AG10803 (cell line): ENCODE measurements around the gene TMEM242.

ENCODE experiments used
- DNase-seq: peaks from one replicate; pipeline ENCODE4 v3.0.0; 2010; ENCODE audit warnings: low read depth
- H3K4me3 ChIP-seq: 2 replicates; pipeline ENCODE4 v1.5.1; 2011; ENCODE audit warnings: mild to moderate bottlenecking, low read length, control low read depth
- TF ChIP-seq, protein P1 (sequence below): conservative IDR thresholded peaks from 2 replicates; pipeline ENCODE4 v1.5.1; 2011; ENCODE audit warnings: mild to moderate bottlenecking, low read length, control low read depth, inconsistent platforms

TMEM242 gene

DNA sequence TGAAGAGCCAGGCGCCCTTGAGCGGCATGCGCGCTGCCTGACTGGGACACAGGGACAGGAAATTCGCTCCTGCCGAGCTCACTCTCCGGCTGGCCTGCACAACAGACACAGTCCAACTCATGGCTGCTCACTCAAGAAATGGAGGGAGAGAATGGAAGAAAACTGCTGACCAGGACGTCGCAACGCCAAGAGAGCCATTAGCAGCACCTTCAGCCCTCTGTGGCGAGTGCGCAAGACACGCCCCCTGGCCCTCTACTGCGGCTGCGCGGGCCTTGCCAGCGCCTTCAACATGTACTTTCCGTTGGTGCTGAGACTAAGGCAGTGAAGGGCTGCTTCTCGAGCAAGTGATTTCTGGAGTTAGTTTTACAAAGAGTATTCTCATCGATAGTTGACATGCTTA, 23.3 kb downstream of the TMEM242 start:
- TF ChIP-seq, protein P1, sequence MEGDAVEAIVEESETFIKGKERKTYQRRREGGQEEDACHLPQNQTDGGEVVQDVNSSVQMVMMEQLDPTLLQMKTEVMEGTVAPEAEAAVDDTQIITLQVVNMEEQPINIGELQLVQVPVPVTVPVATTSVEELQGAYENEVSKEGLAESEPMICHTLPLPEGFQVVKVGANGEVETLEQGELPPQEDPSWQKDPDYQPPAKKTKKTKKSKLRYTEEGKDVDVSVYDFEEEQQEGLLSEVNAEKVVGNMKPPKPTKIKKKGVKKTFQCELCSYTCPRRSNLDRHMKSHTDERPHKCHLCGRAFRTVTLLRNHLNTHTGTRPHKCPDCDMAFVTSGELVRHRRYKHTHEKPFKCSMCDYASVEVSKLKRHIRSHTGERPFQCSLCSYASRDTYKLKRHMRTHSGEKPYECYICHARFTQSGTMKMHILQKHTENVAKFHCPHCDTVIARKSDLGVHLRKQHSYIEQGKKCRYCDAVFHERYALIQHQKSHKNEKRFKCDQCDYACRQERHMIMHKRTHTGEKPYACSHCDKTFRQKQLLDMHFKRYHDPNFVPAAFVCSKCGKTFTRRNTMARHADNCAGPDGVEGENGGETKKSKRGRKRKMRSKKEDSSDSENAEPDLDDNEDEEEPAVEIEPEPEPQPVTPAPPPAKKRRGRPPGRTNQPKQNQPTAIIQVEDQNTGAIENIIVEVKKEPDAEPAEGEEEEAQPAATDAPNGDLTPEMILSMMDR = no peak
- no peak for DNase-seq
- H3K4me3 ChIP-seq = no peak overlapping the region

DNA sequence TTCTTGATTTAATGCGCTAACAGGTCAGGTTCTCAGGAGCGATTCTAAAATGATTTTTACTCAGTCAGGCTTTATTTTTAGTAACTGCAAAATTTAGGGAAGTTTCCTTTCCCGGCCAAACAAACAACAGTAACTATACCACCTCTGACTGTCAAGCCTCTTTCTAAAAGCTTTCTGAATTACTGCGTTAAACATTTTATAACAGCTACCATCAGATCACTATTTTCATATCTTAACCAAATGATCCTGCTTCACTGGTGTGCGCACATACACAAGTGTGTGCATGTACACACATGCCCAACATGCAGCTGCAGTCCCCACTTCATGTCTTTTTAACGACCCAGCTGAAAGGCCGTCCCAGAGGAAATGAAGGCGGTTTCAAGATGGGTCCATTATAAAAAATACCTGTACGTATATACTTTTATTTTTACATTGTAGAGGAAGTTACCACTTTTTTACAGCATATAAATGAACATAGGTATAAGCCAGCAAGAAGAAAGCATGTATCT, 25.0 kb downstream of the TMEM242 start:
- H3K4me3 ChIP-seq = no peak overlapping the region
- TF ChIP-seq, protein P1 = no peak
- DNase-seq = no peak

DNA sequence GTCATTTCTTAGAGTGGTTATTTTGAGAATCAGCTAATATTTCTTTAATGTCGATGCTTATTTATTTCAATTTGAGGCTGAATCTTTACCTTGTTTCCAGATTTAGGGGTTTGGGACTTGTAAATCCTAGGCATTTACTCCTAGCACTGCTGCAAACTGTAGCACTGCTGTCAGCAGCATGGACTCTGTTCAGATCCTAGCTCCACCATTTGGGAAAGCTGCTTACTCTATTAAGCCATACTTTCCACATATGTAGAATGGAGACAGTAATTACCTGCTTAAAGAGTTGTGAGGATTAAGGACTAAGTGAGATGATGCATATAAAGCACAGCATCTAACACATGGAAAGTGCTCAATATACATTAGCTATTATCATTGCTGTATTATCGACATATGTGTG, 28.7 kb downstream of the TMEM242 start:
- DNase-seq = no peak
- H3K4me3 ChIP-seq = no peak overlapping the region
- TF ChIP-seq, protein P1 = no peak

DNA sequence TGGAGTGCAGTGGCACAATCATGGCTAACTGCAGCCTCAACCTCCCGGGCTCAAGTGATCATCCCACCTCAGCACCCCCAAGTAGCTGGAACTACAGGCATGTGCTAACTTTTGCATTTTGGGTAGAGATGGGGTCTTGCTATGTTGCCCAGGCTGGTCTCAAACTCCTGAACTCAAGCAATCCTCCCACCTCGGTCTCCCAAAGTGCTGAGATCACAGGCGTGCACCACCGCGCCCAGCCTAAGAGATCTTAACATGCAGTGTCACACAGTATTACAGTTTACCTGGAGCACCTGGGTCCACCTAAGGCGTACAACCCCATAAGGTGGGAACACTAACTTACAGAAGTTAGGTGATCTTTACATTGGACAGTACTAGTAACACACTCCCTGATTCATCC, 29.5 kb downstream of the TMEM242 start:
- no peak overlapping the region for H3K4me3 ChIP-seq
- no peak for DNase-seq
- TF ChIP-seq, protein P1 = no peak

DNA sequence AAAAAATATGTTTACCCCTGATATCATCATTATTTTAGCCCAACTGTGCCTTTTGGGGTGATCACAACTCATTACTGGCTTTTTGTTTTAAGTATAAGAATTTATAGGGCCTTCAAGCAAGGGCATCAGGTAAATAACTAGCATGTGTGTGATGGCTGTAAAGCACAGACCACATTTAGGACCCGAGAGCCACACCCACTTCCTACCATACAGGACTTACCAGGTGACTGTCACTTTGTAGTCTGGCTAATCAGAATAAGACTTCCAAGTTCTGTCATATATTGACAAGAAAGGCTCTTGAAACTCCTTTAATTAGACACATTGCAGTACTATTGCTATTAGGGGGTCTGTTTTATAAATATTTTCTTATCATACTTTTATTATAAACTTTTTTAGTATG, 31.1 kb downstream of the TMEM242 start:
- TF ChIP-seq, protein P1 = no peak
- DNase-seq = no peak
- H3K4me3 ChIP-seq = no peak overlapping the region

- DNase-seq = no peak
- TF ChIP-seq, protein P1 = no peak
- no peak overlapping the region for H3K4me3 ChIP-seq
Measured at GRCh38 chr6:157291356-157291755, 32.0 kb downstream of the TMEM242 start.

GRCh38 chr6:157290797-157291196, 32.5 kb downstream of the TMEM242 start:
- no peak overlapping the region for H3K4me3 ChIP-seq
- no peak for DNase-seq
- TF ChIP-seq, protein P1 = no peak
